Vagina (tissue), 2 donors: ENCODE data around the gene MYEOV. TPM values are rescaled to one million over a fixed set of nuclear protein-coding genes. Genes with fewer than 3 reads are reported as not detected.

Experiments used
- DNase-seq, 2 donors: peaks; one replicate each; pipeline ENCODE4 v3.0.0-alpha.2; 2017; ENCODE audit errors: extremely low spot score in 2 of 2
- H3K27ac ChIP-seq: fragments of 200-600 bp; sonication (generic); one replicate; pipeline ENCODE4 v1.5.1; 2019
- H3K27me3 ChIP-seq: fragments of 200-600 bp; sonication (generic); one replicate; pipeline ENCODE4 v1.5.1; 2019
- H3K36me3 ChIP-seq, 2 donors: fragments of 200-600 bp; sonication (generic); one replicate each; pipeline ENCODE4 v1.5.1; 2017 to 2019
- H3K4me1 ChIP-seq: fragments of 200-600 bp; sonication (generic); one replicate; pipeline ENCODE4 v1.5.1; 2019
- H3K4me3 ChIP-seq, 2 donors: fragments of 200-600 bp; sonication (generic); 1 replicate in 1 of 2; 2 replicates in 1 of 2; pipeline ENCODE4 v1.5.1; 2016 to 2019
- H3K9me3 ChIP-seq: fragments of 200-600 bp; sonication (generic); one replicate; pipeline ENCODE4 v1.5.1; 2019
- CTCF ChIP-seq, 3 experiments: fragments of 450-650 bp in 2 of 3; fragments of 200-600 bp in 1 of 3; sonication (generic) in 1 of 3; IDR thresholded peaks; one replicate each; pipeline ENCODE4 v1.5.1; 2017 to 2019; ENCODE audit warnings: antibody characterized with exemption in 3 of 3, mild to moderate bottlenecking in 2 of 3, moderate library complexity in 2 of 3
- POLR2A ChIP-seq, 2 donors: fragments of 450-650 bp; IDR thresholded peaks; one replicate each; pipeline ENCODE4 v1.6.1; 2017; ENCODE audit warnings: antibody characterized with exemption in 2 of 2, mild to moderate bottlenecking in 2 of 2, moderate library complexity in 2 of 2
- POLR2AphosphoS5 ChIP-seq, 2 donors: sonication (generic); formaldehyde crosslinking; IDR thresholded peaks; one replicate each; pipeline ENCODE4 v1.9.0; 2017; ENCODE audit warnings: antibody characterized with exemption in 2 of 2, mild to moderate bottlenecking in 2 of 2, low read depth in 1 of 2; ENCODE audit not compliant: insufficient read depth in 1 of 2
- intact Hi-C: fragments of 100-400 bp; cut with DNase I; formaldehyde crosslinking; loops from one replicate; pipeline ENCODE4 v1.15.1; 2023
- total RNA-seq: library from RNA; depleted of rRNA; stranded (reverse); fragments of >200 nt; gene quantifications from one replicate; pipeline ENCODE4 v1.2.3, GENCODE V29; 2016

MYEOV gene
- total RNA-seq, 1 donor from 2014 or later, result 13.3 TPM

GRCh38 chr11:69286374-69287371, 7.3 kb upstream of the MYEOV start:
- Histone ChIP-seq H3K36me3 (no peaks in the 10 kb centered on the region), H3K9me3 (no peaks in the 10 kb centered on the region), H3K27ac (no peak overlapping the region), H3K4me3 (no peak overlapping the region), H3K27me3 (no peaks in the 10 kb centered on the region), H3K4me1 (no peaks in the 10 kb centered on the region)
- intact Hi-C loops, result no loop called here
- no peak for DNase-seq
- TF ChIP-seq CTCF (IDR thresholded peaks at IDR 0.05) (no peak), POLR2A (IDR thresholded peaks at IDR 0.05) (no peak), POLR2AphosphoS5 (IDR thresholded peaks at IDR 0.05; ENCODE audit: insufficient read depth in 1 of 2, low read depth in 1 of 2) (no peak)

- Histone ChIP-seq H3K27me3 (no peaks in the 10 kb centered on the region), H3K4me3 (no peak overlapping the region), H3K36me3 (no peaks in the 10 kb centered on the region), H3K27ac (no peak overlapping the region), H3K4me1 (peaks cover 2% of the 10 kb centered on the region), H3K9me3 (no peaks in the 10 kb centered on the region)
- DNase-seq, result no peak
- intact Hi-C loops, result no loop called here
- TF ChIP-seq POLR2A (IDR thresholded peaks at IDR 0.05) (no peak), POLR2AphosphoS5 (IDR thresholded peaks at IDR 0.05; ENCODE audit: insufficient read depth in 1 of 2, low read depth in 1 of 2) (no peak), CTCF (IDR thresholded peaks at IDR 0.05) (no peak)
Observed at GRCh38 chr11:69287968-69288882, 5.7 kb upstream of the MYEOV start.

- no peak for DNase-seq
- no peak for TF ChIP-seq CTCF (IDR thresholded peaks at IDR 0.05)
- no peak for TF ChIP-seq POLR2A (IDR thresholded peaks at IDR 0.05)
- no peak for TF ChIP-seq POLR2AphosphoS5 (IDR thresholded peaks at IDR 0.05; ENCODE audit: insufficient read depth in 1 of 2, low read depth in 1 of 2)
- Histone ChIP-seq H3K36me3 (no peaks in the 10 kb centered on the region), H3K4me3 (no peak overlapping the region), H3K4me1 (peaks cover 8% of the 10 kb centered on the region), H3K9me3 (no peaks in the 10 kb centered on the region), H3K27me3 (no peaks in the 10 kb centered on the region), H3K27ac (no peak overlapping the region)
- intact Hi-C loops, result no loop called here
Observed at GRCh38 chr11:69288883-69289242, 5.1 kb upstream of the MYEOV start.

DNA sequence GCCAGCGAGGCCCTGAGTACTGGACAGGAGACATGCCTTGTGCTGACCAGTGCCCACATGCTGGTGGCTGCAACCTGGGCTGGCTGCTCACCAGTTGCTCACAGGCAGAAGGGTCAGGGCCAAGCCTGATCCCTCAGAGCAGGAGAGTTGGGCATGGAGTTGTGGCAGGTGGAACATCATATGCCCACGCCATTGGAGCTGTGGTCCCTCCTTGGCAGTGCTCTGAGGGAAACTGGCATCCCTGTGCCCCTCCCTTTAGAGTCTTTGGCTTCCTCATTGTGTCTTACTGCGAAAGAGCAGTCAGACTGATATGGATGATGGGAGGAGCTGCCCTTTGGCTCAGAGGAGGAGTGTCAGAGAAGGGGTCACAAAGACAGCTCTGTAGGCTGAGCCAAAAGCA, 3.1 kb upstream of the MYEOV start:
- Histone ChIP-seq H3K27me3 (no peaks in the 10 kb centered on the region), H3K4me1 (peaks cover 9% of the 10 kb centered on the region), H3K36me3 (no peaks in the 10 kb centered on the region), H3K27ac (no peak overlapping the region), H3K9me3 (no peaks in the 10 kb centered on the region), H3K4me3 (no peak overlapping the region)
- TF ChIP-seq POLR2A (IDR thresholded peaks at IDR 0.05) (no peak), POLR2AphosphoS5 (IDR thresholded peaks at IDR 0.05; ENCODE audit: insufficient read depth in 1 of 2, low read depth in 1 of 2) (no peak), CTCF (IDR thresholded peaks at IDR 0.05) (no peak)
- intact Hi-C loops, result no loop called here
- no peak for DNase-seq
